ENCODE data around the gene MDN1.

DNA sequence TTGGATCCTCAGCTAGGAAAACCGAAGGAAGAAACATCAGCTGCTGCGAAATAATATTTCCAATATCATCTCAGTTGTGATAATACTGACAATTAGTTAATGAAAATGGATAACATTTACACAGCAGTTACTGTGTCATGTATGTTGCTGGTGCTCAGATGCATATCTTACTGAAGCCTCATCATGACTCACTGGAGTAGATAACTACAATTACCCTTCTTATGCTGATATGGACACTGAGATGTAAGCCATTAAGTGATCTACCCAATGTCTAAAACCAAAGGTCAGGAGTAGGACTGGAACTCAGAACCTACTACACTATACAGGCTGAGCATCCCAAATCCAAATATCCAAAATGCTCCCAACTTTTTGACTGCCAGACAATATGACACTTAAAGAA, 126.4 kb downstream of the MDN1 start:
- TF ChIP-seq POLR2AphosphoS5 (IDR thresholded peaks at IDR 0.05), result no peak
- TF ChIP-seq, protein P1, sequence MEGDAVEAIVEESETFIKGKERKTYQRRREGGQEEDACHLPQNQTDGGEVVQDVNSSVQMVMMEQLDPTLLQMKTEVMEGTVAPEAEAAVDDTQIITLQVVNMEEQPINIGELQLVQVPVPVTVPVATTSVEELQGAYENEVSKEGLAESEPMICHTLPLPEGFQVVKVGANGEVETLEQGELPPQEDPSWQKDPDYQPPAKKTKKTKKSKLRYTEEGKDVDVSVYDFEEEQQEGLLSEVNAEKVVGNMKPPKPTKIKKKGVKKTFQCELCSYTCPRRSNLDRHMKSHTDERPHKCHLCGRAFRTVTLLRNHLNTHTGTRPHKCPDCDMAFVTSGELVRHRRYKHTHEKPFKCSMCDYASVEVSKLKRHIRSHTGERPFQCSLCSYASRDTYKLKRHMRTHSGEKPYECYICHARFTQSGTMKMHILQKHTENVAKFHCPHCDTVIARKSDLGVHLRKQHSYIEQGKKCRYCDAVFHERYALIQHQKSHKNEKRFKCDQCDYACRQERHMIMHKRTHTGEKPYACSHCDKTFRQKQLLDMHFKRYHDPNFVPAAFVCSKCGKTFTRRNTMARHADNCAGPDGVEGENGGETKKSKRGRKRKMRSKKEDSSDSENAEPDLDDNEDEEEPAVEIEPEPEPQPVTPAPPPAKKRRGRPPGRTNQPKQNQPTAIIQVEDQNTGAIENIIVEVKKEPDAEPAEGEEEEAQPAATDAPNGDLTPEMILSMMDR (IDR thresholded peaks at IDR 0.05), result no peak

All from stomach (tissue), 4 donors.